Measurements from ENCODE around the gene KMT2C.
"Not testable (repeated sequence)": the region's sequence is repeated elsewhere in the genome, so short reads cannot be mapped to it uniquely, and the experiment has no call there.

The KMT2C gene

GRCh38 chr7:152286972-152287371, 148.8 kb downstream of the KMT2C start:
- not testable (repeated sequence) for DNase-seq

DNA sequence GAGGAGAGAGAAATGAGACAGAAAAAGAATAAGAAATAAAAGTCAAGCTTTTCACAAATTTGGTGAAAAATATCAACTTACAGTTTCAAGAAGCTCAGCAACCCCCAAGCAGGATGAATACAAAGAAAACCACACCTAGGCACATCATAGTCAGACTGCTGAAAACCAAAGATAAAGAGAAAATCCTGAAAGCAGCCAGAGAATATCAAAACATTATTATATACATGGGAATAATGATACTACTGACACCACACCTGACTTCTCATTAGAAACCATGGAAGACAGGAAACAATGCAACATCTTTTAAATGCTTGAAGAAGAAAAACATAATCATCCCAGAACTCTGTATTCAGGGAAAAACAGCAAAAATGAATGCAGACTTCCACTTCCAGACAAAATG, 149.6 kb downstream of the KMT2C start:
- not testable (repeated sequence) for DNase-seq

GRCh38 chr7:152284998-152285397, 150.8 kb downstream of the KMT2C start:
- not testable (repeated sequence) for DNase-seq

- DNase-seq, result not testable (repeated sequence)
These were observed 158.1 kb downstream of the KMT2C start for GRCh38 chr7:152277687-152278086.

DNA sequence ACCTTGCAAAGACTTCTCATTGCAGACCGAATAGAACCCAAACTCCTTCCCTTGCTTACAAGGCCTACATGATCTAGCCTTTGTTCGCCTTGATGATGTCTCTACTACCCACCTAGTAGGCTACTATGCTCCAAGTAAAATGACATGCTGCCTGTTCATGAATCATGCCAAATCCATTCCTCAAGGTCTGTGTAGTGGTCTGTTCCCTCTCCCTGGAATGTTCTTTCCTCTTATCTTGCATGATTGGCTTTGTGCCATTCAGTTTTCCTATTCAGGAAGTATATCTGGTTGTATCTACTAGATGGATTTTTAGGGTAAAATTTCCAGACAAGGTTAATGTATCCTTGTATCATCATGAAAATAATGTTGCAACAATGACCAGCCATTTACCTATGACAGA, 165.4 kb downstream of the KMT2C start:
- DNase-seq, result not testable (repeated sequence)

- DNase-seq, result not testable (repeated sequence)
These were observed 168.9 kb downstream of the KMT2C start for GRCh38 chr7:152266859-152267258.

DNA sequence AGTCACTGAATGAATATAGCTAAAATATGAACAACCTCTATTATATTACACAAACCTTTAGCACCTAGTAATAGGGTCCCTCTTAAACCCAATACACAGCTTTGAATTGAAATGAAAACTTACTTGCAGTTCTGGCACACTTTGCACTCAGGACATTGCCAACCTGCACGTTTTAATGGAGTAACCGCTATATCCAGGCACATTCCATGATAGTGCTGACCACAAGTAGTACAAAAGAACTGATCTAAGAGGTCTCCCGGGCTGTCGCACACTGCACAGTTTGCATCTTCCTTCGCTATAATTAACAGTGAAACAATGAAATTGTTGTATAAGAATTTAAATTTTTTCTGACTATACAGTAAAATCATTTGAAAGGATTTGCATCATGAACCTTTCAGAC, 170.9 kb downstream of the KMT2C start:
- DNase-seq, result not testable (repeated sequence)

DNA sequence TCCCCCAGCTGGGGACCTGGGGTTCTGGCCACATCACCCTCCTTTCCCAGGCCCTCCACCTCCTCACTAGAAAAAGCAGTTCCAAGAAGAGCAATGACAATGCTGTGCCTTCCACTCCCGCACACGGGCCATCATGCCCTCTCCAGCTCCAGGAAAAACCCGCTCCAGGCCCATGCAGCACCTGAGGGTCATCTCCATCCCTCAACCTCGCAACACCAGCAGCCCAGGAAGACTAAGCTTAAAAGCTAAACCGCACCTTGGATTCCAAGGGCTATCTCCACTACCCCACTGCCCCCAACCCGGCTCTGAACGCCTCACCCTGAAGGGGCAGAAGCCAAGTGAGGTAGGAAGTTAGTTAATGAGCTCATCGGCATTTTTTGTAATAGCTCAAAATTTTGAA, 173.7 kb downstream of the KMT2C start:
- DNase-seq, result not testable (repeated sequence)

DNA sequence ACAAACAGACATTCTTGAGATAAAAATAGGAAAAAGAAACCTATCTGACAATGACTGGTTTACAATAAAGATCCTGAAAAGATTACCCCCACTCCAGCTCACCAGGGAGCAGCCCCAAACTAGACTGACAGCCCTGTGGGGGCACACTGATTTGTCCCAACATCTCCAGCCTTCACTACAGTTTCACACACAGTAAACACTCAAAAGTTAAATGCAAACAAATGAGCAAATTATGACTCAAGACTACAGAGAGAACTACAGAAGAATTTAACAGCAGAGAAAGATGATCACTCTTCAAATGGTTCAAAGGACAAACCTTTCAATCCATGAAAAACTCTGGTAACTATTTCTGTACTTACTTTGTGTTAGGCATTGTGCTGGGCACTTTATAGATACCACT, 176.2 kb downstream of the KMT2C start:
- not testable (repeated sequence) for DNase-seq

GRCh38 chr7:152247851-152248250, 188.0 kb downstream of the KMT2C start:
- not testable (repeated sequence) for DNase-seq

DNA sequence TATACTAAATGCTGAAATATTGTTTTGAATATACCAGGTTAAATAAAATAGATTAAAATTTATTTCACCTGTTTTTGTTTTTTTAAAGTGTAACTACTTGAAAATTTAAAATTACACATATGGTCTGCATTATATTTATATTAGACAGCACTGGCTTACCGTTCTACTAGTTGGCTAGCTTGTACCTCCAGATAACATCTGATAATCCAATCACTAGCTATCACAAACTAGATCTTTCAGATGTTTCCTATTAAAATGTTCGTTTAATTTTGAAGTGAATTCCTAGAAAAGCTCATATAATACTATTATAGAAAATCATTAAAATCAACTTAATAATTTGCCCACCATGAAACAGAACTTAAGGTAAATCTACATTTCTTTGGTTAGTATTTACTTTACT, 190.4 kb downstream of the KMT2C start:
- DNase-seq, result not testable (repeated sequence)

GRCh38 chr7:152243464-152243863, 192.3 kb downstream of the KMT2C start:
- not testable (repeated sequence) for DNase-seq

GRCh38 chr7:152241301-152241700, 194.5 kb downstream of the KMT2C start:
- DNase-seq, result not testable (repeated sequence)

- not testable (repeated sequence) for DNase-seq
These were observed 199.5 kb downstream of the KMT2C start for GRCh38 chr7:152236306-152236705.

DNA sequence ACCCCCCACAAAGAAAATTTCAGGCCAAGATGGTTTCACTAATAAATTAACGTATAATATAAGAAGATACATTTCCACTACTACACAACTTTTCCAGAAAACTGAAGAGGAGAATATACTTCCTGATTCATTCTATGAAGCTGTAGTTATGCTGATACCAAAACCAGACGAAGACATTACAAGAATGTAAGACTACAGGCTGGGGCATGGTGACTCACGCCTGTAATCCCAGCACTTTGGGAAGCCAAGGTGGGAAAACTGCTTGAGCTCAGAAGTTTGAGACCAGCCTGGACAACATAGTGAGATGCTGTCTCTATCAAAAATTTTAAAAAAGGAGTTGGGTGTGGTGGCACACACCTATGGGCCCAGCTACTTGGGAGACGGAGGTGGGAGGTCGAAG, 201.4 kb downstream of the KMT2C start:
- not testable (repeated sequence) for DNase-seq

DNA sequence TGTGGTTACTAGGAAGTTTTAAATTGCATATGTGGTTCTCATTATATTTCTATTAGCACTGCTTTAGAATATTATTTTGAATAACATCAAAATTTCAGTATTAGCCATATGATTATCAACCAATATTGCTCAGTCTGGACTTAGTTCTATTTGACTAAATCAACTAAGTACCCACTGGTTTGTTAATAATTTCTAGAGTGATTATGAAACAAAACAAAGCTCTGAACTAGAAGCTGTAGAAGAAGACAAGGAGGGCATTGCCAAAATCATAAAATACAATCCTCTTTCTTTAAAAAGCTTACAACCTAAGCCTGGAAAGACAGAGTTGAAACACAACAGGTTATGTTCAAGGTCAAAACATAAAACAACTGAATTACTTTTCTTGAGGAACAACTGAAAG, 204.7 kb downstream of the KMT2C start:
- DNase-seq, result no peak

DNA sequence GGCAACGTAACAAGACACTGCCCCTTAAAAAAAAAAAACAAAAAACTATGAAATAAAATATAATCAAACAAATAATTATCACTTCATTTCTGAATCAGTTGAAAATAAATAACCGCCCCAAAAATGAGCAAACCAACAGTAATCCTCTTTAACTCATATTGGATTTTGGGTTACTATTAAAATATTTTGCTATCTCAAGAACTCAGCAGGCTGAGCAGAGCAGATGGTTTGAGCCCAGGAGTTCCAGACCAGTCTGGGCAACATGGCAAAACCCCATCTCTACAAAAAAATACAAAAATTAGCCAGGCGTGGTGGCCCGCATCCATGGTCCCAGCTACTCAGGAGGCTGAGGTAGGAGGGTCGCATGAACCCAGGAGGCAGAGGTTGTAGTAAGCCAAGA, 216.2 kb downstream of the KMT2C start:
- not testable (repeated sequence) for DNase-seq

GRCh38 chr7:152208766-152209165, 227.0 kb downstream of the KMT2C start:
- not testable (repeated sequence) for DNase-seq

GRCh38 chr7:152204417-152204816, 231.4 kb downstream of the KMT2C start:
- DNase-seq, result not testable (repeated sequence)

GRCh38 chr7:152203095-152203494, 232.7 kb downstream of the KMT2C start:
- DNase-seq, result no peak

DNA sequence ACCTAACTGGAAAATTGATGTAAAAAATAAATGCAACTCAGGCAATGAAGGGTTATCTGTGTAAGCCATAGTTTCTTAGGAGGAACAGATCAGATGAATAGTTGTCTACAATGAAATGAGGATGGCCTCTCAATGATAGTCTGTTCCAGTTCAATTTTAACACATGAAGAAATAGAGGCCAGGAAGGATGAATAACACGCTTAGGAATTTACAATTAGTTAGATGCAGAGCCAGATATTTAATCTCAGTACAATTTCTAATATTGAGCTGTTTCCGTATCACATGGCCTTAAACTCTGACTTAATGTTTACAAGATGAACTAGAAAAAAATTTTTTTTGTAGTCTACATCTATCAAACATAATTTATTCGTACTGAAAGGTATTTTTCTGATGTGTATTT, 233.7 kb downstream of the KMT2C start:
- DNase-seq, result no peak

DNA sequence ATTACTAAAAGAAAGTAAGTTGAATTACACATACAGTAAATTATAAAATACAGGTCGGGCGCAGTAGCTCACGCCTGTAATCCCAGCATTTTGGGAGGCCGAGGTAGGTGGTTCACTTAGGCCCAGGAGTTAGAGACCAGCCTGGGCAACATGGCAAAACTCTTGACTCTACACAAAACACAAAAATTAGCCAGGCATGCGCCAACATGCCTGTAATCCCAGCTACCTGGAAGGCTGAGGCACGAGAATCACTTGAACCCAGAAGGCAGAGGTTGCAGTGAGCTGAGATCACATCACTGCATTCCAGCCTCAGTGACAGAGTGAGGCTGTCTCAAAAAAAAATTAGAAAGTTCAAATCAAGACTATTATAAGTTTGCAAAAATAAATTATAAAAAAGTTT, 235.4 kb downstream of the KMT2C start:
- no peak for DNase-seq

GRCh38 chr7:152196391-152196790, 239.4 kb downstream of the KMT2C start:
- no peak for DNase-seq

DNA sequence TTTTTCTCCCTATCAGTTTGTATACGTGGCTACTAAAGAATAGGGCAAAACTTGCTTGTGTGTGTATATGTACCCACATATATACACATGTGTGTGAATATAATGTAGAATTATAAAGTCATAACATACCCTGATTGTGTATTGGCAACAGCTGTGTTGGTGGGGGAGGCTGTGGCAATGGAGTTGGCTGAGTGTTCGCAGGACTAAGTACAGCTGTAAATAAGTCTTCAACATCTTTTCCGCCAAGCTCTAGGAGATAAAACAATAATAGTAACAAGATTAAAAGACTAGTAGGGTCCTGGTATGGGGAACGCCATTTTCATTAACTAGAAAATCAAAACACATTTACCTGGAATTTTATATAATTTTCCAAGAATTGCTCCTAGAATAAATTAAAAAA, 241.9 kb downstream of the KMT2C start:
- no peak for DNase-seq

GRCh38 chr7:152189061-152189460, 246.7 kb downstream of the KMT2C start:
- DNase-seq, result no peak

- DNase-seq, result no peak
These were observed 250.2 kb downstream of the KMT2C start for GRCh38 chr7:152185558-152185957.

Data from NCI-H187 treated with DMSO at 0.1 percent for 48 hours (cell line).